ENCODE measurements around the gene GXYLT2.

GRCh38 chr3:72977060-72977808 is 89.4 kb downstream of the GXYLT2 start:
- TF ChIP-seq POLR2A (IDR thresholded peaks at IDR 0.05; ENCODE audit: low read length) = no peak
- no peak for TF ChIP-seq GATA1 (IDR thresholded peaks at IDR 0.05; ENCODE audit: low read depth, low read length)

All from erythroblast (primary cell).